Measurements from ENCODE around the gene GLA.

GRCh38 chrX:101383679-101384205 lies 24.0 kb downstream of the GLA start:
- TF ChIP-seq CTCF (IDR thresholded peaks at IDR 0.05) (no peak), POLR2A (IDR thresholded peaks at IDR 0.05) (no peak)

Measured in testis (tissue), 2 donors.